NCI-H226 (cell line): ENCODE results near the gene COMMD3.

Experiments
- DNase-seq: peaks from one replicate; pipeline ENCODE4 v3.0.0-alpha.2; 2015

COMMD3 gene

DNA sequence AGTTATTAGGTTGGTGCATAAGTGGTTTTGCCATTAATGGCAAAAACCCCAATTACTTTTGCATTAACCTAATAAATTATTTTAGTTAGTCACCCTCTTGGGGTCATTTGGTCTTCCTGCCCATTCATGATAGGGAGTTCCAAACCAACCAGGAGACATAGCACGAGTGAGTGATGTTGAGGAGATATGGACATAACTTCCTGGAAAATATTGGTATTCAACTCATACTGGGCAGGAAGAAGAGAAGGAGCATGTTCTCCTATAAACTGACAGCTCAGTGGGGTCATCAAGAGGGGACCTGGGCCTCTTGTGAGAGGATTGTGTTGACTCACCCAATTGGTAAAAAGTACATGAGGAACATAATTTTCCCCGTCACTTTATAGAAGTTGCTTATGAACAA, 52.8 kb downstream of the COMMD3 start:
- no peak for DNase-seq

DNA sequence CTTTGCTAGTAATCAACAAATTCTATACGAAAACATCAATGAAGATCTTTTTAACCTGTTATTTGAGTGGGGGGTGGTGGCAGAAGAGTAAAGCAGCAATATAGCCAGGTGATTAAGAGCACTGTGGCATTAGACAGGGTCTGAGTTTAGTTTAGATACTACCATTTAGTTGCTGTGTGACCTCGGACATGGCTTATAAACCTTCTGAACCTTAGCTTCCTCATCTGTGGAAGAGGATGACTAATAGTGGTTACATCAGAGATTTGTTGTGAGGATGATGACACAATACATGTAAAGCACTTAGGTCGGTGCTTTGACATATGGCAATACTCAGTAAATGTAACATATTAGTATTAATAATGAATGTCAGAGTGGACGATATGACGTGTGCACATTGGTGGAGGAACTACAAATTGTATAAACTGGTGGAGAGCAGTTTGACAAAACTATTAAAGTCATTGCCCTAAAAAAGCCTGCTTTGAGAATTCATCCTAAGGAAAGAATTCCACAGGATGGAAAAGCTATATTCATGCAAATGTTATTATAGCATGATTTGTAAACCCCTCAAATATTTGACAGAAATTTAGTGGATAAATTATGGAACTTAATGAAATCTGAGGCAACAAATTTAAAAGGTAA, 53.4 kb downstream of the COMMD3 start:
- DNase-seq: peak; percentile 24
